Measurements from ENCODE around the gene JSRP1.

The JSRP1 gene

GRCh38 chr19:2232286-2233151 is 23.7 kb downstream of the JSRP1 start:
- DNase-seq (ENCODE audit: low spot score) = no peak

DNA sequence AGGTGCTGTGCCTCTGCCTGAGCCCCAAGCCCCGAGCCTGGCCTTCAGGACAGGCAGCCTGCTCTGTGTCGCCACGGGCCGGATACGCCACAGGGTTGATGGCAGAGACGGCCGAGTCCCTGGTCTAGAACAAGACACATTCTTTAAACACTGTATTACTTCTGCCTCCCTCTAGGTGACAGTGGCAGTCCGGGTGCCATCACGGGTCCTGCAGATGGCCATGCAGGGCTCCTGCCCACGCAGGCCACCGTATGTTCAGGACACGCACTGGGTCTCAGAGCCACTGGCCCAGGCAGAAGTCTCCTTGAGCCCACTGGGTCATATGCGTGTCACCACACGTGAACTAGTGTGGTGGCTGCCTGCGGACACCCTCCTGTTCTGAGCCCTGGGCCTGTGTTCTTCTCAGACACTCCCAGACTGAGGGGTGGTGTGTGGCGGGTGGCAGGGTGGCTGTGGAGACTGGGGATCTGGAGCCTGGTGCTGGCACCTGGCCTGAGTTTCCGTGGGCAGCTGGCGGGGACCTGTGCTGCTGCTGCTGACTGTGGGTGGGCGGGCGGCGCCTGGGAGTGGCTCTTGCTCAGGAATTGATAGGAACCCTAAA is 24.5 kb downstream of the JSRP1 start:
- no peak for DNase-seq (ENCODE audit: low spot score)

DNA sequence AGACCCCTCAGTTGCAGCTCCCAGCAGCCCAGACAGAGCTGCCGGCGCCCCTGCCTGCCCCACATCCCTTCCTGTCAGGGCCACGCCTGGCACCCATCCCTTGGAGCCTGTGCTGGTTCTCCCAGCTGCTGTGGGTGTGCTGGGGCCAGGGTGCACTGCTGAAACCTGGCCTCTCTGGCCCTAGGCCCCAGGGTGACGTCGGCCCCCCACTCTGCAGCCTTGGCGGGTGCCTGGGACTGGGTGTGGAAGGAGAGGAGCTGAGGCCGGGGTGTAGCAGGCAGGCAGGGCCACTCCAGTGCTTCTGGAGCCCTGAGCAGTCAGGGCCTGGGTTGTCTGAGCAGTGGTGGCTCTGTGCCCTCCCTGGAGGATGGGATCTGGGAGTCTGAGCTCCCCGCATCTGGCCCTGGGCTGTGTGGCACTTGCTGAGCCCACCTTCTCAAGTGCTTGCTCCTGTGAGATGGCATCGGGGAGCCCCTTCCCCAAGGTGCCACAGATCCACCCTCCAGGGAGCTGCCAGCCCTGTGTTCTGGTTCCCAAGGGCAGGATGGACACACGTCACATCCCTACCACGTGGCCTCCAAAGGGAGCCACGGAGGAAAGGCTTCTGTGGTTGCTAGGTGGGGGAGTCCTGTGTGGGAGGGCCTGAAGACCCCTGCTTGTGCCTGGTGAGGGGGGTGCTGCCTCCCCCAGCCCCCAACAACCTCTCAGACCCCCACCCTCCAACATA is 25.2 kb downstream of the JSRP1 start:
- DNase-seq (ENCODE audit: low spot score) = no peak

DNA sequence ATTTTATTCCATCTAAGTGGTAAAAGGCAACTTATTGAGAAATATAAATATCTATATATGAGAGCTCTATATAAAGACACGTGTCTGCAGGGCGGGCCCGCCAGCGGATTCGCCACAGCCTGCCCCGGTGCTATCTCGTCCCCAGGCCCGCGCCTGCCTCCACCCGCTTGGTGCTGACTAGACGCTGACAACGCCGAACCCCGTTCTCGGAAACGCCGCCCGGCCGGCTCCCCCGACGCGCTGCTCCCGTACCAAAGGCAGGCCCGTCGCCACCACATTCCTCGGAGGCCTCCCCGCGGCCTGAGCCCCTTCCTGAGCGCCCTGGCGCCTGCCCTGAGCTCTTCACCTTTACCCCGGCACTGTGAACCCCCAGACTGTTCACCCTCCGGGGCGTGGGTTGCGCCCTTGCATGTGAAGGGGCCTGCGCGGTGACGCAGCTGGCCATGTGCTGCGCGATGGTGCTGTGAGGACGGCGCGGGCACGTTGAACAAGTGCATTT is 26.1 kb downstream of the JSRP1 start:
- DNase-seq (ENCODE audit: low spot score) = no peak

DNA sequence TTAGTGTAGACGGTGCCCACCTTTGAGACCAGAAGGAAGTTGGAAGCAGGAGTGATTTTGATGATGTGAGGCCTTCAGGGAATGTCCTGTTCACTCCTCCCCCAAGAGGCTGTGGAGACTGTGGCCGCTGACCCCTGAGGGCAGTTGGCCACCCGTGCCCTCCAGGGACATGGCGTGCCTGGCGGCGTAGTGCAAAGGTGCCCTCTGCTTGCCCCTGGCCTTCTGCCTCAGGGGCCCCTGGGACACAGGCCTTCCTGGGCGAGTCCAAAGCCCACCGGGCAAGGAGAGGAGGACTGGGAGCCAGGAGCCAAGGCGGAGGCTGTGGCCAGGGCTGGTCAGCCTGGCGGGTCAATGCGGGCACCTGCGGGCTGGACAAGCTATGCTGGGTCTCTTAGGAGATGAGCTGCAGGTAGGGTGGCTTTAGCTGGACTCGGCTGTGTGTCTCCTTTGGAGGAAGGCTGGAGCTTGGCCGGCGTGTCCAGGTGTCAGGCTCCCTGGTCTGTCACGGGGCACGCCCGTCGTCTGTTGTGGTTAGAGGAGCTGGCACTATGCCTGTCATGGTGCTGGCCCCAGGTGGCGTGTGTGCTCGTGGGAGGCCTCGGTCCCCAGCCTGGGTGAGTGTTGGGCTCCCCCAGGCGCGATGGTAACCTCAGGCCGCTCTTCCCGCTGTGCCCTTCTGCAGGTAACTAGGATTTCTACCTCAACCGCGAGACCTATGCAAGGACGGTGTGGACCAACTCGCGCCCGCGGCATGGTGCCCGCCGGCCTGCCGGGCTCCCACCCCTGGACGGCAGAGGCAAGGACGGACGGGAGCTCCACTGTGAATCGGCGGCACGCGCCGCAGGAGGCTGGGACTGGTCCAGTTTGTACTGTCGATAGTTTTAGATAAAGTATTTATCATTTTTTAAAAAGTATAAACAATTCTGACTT is 26.8 kb downstream of the JSRP1 start:
- DNase-seq (ENCODE audit: low spot score) = no peak

DNA sequence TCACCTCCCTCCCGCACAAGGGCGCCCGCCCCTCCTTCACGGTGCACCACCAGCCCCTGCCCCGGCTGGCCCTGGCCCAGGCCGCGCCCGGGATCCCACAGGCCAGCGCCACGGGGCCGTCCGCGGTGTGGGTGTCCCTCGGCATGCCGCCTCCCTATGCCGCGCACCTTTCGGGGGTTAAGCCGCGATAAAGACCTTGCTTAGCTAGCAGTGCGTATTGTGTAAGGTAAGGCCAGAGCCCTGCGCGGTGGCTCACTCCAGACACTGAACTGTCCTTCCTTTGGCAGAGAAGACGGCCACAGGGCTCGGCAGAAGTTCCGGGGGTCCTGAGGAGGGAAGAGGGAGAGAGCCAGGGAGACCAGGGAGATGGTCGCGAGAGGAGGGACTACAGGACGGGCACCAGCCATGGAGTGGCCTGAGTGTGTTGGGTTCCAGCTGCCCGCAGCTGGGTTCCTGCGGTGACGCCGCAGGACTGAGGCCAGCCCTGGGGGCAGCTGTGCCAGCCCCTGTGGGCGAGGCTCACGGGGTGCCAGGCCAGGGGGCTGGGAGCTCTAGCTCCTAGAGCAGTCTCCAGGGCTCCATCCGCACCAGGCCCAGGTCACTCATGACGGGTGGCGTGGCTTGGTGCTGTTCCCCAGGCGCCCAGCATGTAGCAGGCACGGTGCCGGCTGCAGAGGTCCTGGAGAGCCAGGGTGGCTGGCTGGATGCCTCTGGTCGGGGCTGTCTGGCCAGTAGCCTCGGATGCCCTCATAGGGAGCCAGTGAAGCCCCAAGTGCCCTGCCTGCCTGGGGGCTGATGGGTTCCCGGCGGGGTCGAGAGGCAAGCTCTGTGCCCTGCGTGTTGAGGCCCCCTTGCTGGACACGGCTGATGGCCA is 27.8 kb downstream of the JSRP1 start:
- no peak for DNase-seq (ENCODE audit: low spot score)

- no peak for DNase-seq (ENCODE audit: low spot score)
These were observed 28.6 kb downstream of the JSRP1 start for GRCh38 chr19:2227415-2228156.

DNA sequence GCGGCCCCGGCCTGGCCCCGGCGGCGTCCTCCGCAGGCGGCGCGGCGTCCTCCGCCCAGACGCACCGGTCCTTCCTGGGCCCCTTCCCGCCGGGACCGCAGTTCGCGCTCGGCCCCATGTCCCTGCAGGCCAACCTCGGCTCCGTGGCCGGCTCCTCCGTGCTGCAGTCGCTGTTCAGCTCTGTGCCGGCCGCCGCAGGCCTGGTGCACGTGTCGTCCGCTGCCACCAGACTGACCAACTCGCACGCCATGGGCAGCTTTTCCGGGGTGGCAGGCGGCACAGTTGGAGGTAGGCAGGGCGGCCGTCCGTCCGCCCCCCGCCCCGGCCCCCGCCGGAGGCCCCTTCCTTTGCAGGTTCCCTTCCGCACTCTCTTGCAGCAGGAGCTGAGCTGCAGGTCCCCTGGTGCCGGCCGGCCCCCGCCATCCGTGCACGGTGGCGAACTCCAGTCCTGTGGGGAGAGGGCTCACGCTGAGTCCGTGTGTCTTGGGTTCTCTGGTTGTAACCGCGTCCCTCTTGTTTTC is 29.3 kb downstream of the JSRP1 start:
- DNase-seq (ENCODE audit: low spot score) = no peak

- no peak for DNase-seq (ENCODE audit: low spot score)
These were observed 30.0 kb downstream of the JSRP1 start for GRCh38 chr19:2226051-2226839.

GRCh38 chr19:2225415-2226050 is 30.7 kb downstream of the JSRP1 start:
- DNase-seq (ENCODE audit: low spot score) = no peak

DNA sequence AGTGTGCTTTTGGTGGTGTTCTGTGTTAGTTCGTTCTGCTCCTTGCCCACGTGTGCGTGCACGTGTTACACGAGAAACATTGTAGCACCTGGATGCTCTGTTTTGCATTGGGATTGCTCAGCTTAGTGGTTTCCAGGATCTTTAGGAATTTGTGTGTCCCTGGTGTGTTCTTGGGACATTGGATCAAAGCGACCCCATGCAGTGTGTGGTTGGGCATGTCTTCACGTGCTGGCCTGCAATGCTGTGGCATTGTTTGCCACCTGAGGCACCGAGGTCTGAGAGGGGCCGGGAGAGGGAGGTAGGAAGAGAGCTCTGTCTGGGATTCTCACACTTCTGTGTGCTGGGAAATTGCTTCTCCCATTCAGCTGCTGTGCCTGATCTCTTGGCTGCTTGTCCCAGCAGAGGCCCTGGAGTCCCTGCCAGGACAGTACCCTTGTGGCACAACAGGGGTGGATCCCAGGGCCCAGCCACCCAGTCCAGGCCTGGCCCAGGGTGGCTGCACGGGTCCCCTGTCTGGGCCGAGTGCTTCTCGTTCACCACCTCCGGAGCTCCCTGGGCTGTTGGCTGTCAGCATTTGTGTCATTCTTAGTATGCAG is 31.4 kb downstream of the JSRP1 start:
- DNase-seq (ENCODE audit: low spot score) = no peak

DNA sequence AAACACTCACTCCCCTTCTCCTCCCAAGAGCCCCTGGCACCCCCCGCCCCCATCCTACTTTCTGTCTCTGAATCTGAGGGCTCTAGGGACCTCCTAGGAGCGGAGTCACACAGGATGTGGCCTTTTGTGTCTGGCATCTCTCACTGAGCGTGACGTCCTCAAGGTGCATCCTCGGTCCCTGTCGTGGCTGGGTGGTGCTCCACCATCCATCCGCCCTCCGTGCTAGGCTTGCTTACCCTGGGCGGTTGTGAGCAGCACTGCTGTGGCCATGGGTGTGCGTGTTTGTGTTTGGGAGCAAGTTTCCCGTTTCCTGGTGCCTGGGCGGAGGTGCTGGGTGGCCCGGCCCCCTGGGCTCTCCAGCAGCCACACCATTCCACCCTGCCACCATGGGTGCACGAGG is 32.3 kb downstream of the JSRP1 start:
- DNase-seq (ENCODE audit: low spot score) = no peak

GRCh38 chr19:2223391-2223790 is 32.8 kb downstream of the JSRP1 start:
- no peak for DNase-seq (ENCODE audit: low spot score)

DNA sequence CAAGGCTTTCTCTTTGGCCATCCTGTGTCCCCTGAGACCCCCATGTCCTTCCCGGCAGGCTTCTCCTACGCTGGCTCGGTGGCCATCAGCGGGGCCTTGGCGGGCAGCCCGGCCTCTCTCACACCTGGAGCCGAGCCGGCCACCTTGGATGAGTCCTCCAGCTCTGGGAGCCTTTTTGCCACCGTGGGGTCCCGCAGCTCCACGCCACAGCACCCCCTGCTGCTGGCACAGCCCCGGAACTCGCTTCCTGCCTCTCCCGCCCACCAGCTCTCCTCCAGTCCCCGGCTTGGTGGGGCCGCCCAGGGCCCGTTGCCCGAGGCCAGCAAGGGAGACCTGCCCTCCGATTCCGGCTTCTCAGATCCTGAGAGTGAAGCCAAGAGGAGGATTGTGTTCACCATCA is 34.3 kb downstream of the JSRP1 start:
- no peak for DNase-seq (ENCODE audit: low spot score)

GRCh38 chr19:2221250-2221831 is 34.9 kb downstream of the JSRP1 start:
- no peak for DNase-seq (ENCODE audit: low spot score)

DNA sequence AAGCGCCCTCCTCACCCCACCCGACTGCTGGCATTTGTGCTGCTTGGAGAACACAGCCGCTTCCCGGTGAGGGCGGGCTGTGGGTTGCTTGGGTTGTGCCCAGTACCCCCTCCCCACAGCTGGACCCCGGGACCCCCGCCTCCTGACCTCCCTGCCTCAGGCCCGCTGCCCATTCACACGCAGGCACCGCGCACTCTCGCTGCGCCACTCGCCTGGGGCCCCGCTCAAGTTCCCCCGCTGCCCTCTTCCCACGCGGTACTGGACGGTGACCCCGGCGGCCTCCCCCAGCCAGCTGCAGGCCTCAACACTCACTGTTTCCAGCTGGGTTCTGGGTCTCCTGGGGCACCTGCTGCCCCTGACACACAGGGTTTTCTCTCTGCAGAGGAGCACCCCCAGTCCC is 36.5 kb downstream of the JSRP1 start:
- no peak for DNase-seq (ENCODE audit: low spot score)

DNA sequence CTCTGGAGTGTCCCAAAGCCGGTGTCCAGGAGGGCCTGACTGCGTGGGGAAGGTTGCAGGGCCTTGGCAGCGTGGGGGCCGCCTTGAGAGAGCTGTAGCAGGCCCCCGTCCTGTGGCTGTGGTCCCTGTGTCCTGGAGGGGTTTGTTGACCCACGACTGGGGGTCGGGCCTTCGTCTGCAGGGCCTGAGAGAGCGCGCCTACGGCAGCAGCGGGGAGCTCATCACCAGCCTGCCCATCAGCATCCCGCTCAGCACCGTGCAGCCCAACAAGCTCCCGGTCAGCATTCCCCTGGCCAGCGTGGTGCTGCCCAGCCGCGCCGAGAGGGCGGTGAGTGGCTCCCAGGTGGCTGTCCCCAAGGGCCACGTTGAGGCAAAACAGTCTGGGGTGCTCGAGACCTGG is 38.6 kb downstream of the JSRP1 start:
- no peak for DNase-seq (ENCODE audit: low spot score)
